Fibroblast of lung (primary cell): ENCODE measurements around the gene DBT. TPM values are rescaled to one million over a fixed set of nuclear protein-coding genes. Genes with fewer than 3 reads are reported as not detected.
"Not testable (repeated sequence)": the region's sequence is repeated elsewhere in the genome, so short reads cannot be mapped to it uniquely, and the experiment has no call there.

Experiments used
- DNase-seq, 2 donors: peaks; one replicate each; pipeline versions ENCODE4 v3.0.0 to v3.0.0-alpha.2; 2010; ENCODE audit warnings: low read depth in 2 of 2
- H2AFZ ChIP-seq: 2 replicates; pipeline ENCODE4 v1.5.1; 2012; ENCODE audit warnings: low read length, control low read depth, inconsistent platforms
- H3K27ac ChIP-seq: 2 replicates; pipeline ENCODE4 v1.5.1; 2011; ENCODE audit warnings: low read length, control low read depth; ENCODE audit not compliant: insufficient read depth
- H3K27me3 ChIP-seq: 2 replicates; pipeline ENCODE4 v1.5.1; 2011; ENCODE audit warnings: mild to moderate bottlenecking, low read length; ENCODE audit not compliant: control insufficient read depth, insufficient read depth
- H3K36me3 ChIP-seq: 2 replicates; pipeline ENCODE4 v1.5.1; 2011; ENCODE audit warnings: low read length; ENCODE audit not compliant: control insufficient read depth, insufficient read depth
- H3K4me1 ChIP-seq: 2 replicates; pipeline ENCODE4 v1.5.1; 2011; ENCODE audit warnings: low read length; ENCODE audit not compliant: control insufficient read depth, insufficient read depth; ENCODE audit errors: extremely low read depth
- H3K4me2 ChIP-seq: 2 replicates; pipeline ENCODE4 v1.5.1; 2011; ENCODE audit warnings: low read length, control low read depth; ENCODE audit not compliant: insufficient read depth; ENCODE audit errors: extremely low read depth
- H3K4me3 ChIP-seq, 4 experiments: fragments of 200-600 bp in 1 of 4; sonication (generic) in 1 of 4; replicated peaks in 1 of 4; 2 replicates each; pipeline ENCODE4 v1.5.1; 2011 to 2016; ENCODE audit warnings: low read length in 4 of 4, low read depth in 3 of 4, mild to moderate bottlenecking in 3 of 4, control low read depth in 2 of 4, inconsistent platforms in 1 of 4, mixed read lengths in 1 of 4; ENCODE audit not compliant: insufficient read depth in 1 of 4; ENCODE audit errors: control extremely low read depth in 1 of 4
- H3K79me2 ChIP-seq: 2 replicates; pipeline ENCODE4 v1.5.1; 2012; ENCODE audit warnings: mild to moderate bottlenecking, low read length, inconsistent platforms; ENCODE audit not compliant: control insufficient read depth, insufficient read depth
- H3K9ac ChIP-seq: 2 replicates; pipeline ENCODE4 v1.5.1; 2011; ENCODE audit warnings: mild to moderate bottlenecking, low read length, control low read depth; ENCODE audit not compliant: insufficient read depth
- H3K9me3 ChIP-seq: 2 replicates; pipeline ENCODE4 v1.5.1; 2012; ENCODE audit warnings: low read depth, low read length; ENCODE audit not compliant: control insufficient read depth, insufficient read depth
- H4K20me1 ChIP-seq: 2 replicates; pipeline ENCODE4 v1.5.1; 2011; ENCODE audit warnings: low read length; ENCODE audit not compliant: control insufficient read depth, insufficient read depth; ENCODE audit errors: extremely low read depth
- EZH2 ChIP-seq: IDR thresholded peaks from 2 replicates; pipeline ENCODE4 v1.5.1; 2012; ENCODE audit warnings: low read length, control low read depth, mild to moderate bottlenecking; ENCODE audit errors: missing control alignments
- polyA plus RNA-seq, 2 donors: library from polyadenylated mRNA; depleted of rRNA in 1 of 2; stranded (reverse) in 1 of 2; unstranded in 1 of 2; fragments of >200 nt; gene quantifications; 2 replicates each; pipeline ENCODE4 v1.2.1, GENCODE V29; 2011 to 2012; ENCODE audit warnings: missing spikeins in 1 of 2
- total RNA-seq: library from RNA; depleted of rRNA; stranded (reverse); fragments of >200 nt; gene quantifications from 2 replicates; pipeline ENCODE4 v1.2.1, GENCODE V29; 2014
- TF ChIP-seq, protein P1 (sequence below), 2 donors: IDR thresholded peaks in 1 of 2; conservative IDR thresholded peaks in 1 of 2; 1 replicate in 1 of 2; 2 replicates in 1 of 2; pipeline ENCODE4 v1.5.1; 2011 to 2012; ENCODE audit warnings: low read length in 2 of 2, control low read depth in 1 of 2, inconsistent platforms in 1 of 2, low read depth in 1 of 2, mild to moderate bottlenecking in 1 of 2

Gene DBT
- total and polyA plus RNA-seq, 2 donors (not counting 1 experiment from before 2014, with no cell fraction given) = 7.9 to 9.4 TPM

DNA sequence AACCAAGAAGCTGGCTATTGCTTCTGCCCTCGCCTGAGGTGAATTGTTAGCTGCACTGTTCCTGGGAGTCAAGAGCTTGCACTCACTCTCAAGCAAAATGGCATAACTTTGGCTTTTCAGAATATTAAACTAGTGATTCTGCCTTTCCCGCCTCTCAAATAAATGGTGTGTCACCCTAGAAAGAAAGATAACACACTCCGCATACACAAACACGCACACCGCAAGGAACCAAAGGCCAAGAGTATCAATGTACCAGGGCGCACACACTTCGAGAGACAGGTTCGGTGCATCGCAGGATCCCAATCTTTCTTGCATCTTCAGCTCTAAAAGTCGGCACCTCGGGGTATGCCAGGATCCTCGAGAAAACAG is 15.9 kb upstream of the DBT start:
- peaks cover 12% of the 10 kb centered on the region for H3K36me3 ChIP-seq
- H2AFZ ChIP-seq = peak overlapping the region; percentile 100
- H3K9ac ChIP-seq = peak overlapping the region; percentile 85
- H4K20me1 ChIP-seq = no peaks in the 10 kb centered on the region
- H3K9me3 ChIP-seq = no peaks in the 10 kb centered on the region
- peaks cover 4% of the 10 kb centered on the region for H3K4me1 ChIP-seq
- H3K4me3 ChIP-seq = peak overlapping the region; percentile 92 to 100 (median 96)
- no peaks in the 10 kb centered on the region for H3K27me3 ChIP-seq
- H3K79me2 ChIP-seq = peaks cover 29% of the 10 kb centered on the region
- H3K27ac ChIP-seq = peak overlapping the region; percentile 86
- TF ChIP-seq EZH2 = no peak
- TF ChIP-seq, protein P1, sequence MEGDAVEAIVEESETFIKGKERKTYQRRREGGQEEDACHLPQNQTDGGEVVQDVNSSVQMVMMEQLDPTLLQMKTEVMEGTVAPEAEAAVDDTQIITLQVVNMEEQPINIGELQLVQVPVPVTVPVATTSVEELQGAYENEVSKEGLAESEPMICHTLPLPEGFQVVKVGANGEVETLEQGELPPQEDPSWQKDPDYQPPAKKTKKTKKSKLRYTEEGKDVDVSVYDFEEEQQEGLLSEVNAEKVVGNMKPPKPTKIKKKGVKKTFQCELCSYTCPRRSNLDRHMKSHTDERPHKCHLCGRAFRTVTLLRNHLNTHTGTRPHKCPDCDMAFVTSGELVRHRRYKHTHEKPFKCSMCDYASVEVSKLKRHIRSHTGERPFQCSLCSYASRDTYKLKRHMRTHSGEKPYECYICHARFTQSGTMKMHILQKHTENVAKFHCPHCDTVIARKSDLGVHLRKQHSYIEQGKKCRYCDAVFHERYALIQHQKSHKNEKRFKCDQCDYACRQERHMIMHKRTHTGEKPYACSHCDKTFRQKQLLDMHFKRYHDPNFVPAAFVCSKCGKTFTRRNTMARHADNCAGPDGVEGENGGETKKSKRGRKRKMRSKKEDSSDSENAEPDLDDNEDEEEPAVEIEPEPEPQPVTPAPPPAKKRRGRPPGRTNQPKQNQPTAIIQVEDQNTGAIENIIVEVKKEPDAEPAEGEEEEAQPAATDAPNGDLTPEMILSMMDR (conservative IDR thresholded peaks at IDR 0.05 in 1 of 2, IDR thresholded peaks at IDR 0.05 in 1 of 2; ENCODE audit: low read depth in 1 of 2, low read length in 2 of 2) = no peak
- peak in 1 of 2 donors; percentile 64 for DNase-seq
- H3K4me2 ChIP-seq = peak overlapping the region; percentile 86

DNA sequence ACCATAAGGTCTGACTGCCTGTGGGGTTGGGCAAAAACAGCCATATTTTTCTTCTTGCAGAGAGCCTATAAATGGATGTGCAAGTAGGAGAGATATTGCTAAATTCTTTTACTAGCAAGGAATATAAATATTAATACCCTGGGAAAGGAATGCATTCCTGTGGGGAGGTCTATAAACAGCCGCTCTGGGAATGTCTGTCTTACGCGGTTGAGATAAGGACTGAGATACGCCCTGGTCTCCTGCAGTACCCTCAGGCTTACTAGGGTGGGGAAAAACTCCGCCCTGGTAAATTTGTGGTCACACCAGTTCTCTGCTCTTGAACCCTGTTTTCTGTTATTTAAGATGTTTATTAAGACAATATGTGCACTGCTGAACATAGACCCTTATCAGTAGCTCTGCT is 14.4 kb upstream of the DBT start:
- not testable (repeated sequence) for H3K27me3 ChIP-seq, H3K36me3 ChIP-seq, H3K9me3 ChIP-seq, H3K4me3 ChIP-seq, H3K4me1 ChIP-seq, H3K27ac ChIP-seq, H2AFZ ChIP-seq, H3K4me2 ChIP-seq, DNase-seq, H3K9ac ChIP-seq, H4K20me1 ChIP-seq
- peaks cover 26% of the 10 kb centered on the region for H3K79me2 ChIP-seq

DNA sequence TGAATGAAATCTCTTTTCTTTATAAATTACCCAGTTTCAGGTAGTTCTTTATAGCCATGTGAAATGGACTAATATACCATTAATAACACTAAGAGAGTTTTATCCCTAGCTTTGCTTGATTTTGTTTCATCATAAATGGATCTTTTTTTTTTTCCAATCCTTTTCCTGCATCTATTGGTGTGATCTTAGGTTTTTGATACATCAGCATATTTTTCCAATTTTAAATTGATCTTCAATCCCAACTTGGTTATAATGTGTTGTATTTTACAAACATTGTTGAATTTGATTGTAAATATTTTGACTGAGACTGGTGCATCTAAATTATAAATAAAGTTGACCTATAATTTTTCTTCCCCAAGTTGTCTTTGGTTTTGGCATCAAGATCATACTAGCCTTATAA is 12.1 kb upstream of the DBT start:
- no peak overlapping the region for H3K9ac ChIP-seq

DNA sequence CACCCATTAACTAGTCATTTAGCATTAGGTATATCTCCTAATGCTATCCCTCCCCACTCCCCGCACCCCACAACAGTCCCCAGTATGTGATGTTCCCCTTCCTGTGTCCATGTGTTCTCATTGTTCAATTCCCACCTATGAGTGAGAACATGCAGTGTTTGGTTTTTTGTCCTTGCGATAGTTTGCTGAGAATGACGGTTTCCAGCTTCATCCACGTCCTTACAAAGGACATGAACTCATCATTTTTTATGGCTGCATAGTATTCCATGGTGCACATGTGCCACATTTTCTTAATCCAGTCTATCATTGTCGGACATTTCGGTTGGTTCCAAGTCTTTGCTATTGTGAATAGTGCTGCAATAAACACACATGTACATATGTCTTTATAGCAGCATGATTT is 8.8 kb upstream of the DBT start:
- not testable (repeated sequence) for H3K9ac ChIP-seq, H3K27me3 ChIP-seq, H3K4me2 ChIP-seq, H2AFZ ChIP-seq, H3K4me3 ChIP-seq, H3K79me2 ChIP-seq, H3K9me3 ChIP-seq, H3K36me3 ChIP-seq, H3K27ac ChIP-seq, DNase-seq, H3K4me1 ChIP-seq, H4K20me1 ChIP-seq

More for the DNA sequence above, 12.1 kb upstream of the DBT start:
- no peaks in the 10 kb centered on the region for H3K36me3 ChIP-seq
- H3K9me3 ChIP-seq = no peaks in the 10 kb centered on the region
- TF ChIP-seq EZH2 = no peak
- TF ChIP-seq, protein P1 (conservative IDR thresholded peaks at IDR 0.05 in 1 of 2, IDR thresholded peaks at IDR 0.05 in 1 of 2; ENCODE audit: low read depth in 1 of 2, low read length in 2 of 2) = no peak
- no peak overlapping the region for H3K4me3 ChIP-seq
- no peak overlapping the region for H3K4me2 ChIP-seq
- H4K20me1 ChIP-seq = no peaks in the 10 kb centered on the region
- no peak overlapping the region for H3K27ac ChIP-seq
- no peak for DNase-seq
- H3K79me2 ChIP-seq = peaks cover 7% of the 10 kb centered on the region
- H3K4me1 ChIP-seq = no peaks in the 10 kb centered on the region
- no peaks in the 10 kb centered on the region for H3K27me3 ChIP-seq
- no peak overlapping the region for H2AFZ ChIP-seq

DNA sequence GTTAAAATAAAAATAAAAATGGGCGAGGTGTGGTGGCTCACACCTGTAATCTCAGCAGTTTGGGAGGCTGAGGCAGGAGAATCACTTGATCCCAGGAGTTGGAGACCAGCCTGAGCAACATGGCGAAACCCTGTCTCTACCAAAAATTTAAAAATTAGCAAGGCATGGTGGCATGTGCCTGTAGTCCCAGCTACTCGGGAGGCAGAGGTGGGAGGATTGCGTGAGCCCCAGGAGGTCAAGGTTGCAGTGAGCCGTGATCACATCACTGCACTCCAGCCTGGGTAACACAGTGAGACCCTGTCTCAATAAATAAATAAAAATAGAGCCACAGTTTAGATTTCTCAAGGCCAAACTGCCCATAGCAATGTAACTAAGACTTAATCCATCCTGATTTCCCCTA is 6.6 kb upstream of the DBT start:
- H3K79me2 ChIP-seq, H3K36me3 ChIP-seq, H3K4me1 ChIP-seq, H3K27ac ChIP-seq, H3K4me2 ChIP-seq, H4K20me1 ChIP-seq, H3K9ac ChIP-seq, H3K4me3 ChIP-seq, DNase-seq, H3K9me3 ChIP-seq, H2AFZ ChIP-seq, H3K27me3 ChIP-seq: not testable (repeated sequence)
